ELR (cell line): ENCODE results near the gene NXT1.
"Not testable (repeated sequence)": the region's sequence is repeated elsewhere in the genome, so short reads cannot be mapped to it uniquely, and the experiment has no call there.

Experiments
- DNase-seq: peaks from one replicate; pipeline ENCODE4 v3.0.0-alpha.2; 2015; ENCODE audit warnings: low read depth

The NXT1 gene

DNA sequence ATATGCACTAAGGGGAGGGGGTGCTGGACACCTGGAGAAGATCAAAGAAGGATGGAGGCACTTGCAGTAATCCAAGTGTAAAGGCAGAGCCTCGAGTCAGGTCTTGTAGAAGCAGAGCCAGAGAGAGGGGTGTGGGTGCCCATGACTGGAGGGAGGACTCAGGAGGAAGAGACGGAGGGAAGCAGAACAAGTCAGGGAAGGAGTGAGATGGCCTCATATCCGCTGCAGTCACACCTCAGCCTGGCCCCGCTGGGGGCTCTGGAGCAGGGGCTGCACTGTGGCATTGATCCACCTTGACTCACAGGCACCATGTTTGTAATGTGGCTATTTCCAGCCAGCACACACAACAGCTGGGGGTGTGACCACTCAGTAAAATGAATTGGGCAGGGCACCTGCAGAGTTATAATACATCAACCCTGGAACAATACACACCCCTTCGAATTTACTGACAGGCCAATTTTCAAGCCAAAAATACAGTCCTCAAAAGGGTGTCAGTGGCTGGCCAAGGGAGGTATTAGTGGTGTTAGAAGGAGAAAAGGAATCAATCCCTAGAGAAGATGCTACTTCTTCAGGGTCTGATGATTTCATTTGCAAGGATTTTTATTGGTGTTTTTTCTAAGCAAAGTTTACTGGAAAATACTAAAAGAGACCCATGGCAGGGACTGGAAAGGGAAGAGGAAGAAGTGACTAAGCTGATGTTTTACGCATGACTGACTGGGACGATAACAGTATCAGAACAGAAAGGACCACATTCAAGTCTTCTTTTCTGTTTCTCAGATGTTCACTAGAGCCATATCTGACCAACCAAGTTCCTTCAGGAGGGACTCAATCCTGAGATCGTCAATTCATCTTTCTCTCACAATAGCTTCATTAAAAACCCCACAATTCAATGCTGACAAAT lies 18.9 kb upstream of the NXT1 start:
- DNase-seq = no peak

- DNase-seq = no peak
These were observed 18.1 kb upstream of the NXT1 start for GRCh38 chr20:23332467-23332866.

DNA sequence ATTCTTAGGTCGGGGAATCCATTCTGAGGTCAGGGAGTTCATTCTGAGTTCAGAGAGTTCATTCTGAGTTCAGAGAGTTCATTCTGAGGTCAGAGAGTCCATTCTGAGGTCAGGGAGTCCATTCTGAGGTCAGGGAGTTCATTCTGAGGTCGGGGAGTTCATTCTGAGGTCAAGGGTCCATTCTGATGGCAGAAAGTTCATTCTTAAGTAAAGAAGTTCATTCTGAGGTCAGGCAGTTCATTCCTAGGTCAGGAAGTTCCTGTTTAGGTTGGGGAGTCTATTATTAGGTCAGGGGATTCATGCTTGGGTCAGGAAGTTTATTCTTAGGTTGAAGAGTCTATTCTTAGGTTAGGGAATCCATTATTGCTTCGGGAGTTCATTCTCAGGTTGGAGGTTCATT lies 16.5 kb upstream of the NXT1 start:
- no peak for DNase-seq

- DNase-seq = no peak
These were observed 15.1 kb upstream of the NXT1 start for GRCh38 chr20:23335521-23335920.

GRCh38 chr20:23336476-23336875 lies 14.1 kb upstream of the NXT1 start:
- no peak for DNase-seq

- DNase-seq = no peak
These were observed 13.3 kb upstream of the NXT1 start for GRCh38 chr20:23337312-23337711.

- no peak for DNase-seq
These were observed 10.6 kb upstream of the NXT1 start for GRCh38 chr20:23339986-23340385.

DNA sequence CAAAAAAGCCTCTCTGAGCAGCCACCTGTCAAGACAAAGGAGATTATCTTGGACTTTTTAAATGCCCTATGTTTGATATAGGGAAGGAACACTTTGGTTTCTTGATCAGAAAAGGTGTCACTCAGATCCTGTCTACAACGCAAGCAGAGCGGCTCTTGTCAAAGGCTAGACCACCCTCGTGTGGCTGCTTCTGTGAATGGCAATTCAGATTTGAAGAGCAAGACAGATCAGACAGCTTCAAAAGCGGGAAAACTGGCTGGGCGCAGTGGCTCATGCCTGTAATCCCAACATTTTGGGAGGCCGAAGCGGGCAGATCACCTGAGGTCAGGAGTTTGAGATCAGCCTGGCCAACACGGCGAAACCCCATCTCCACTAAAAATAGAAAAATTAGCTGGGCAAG lies 10.1 kb upstream of the NXT1 start:
- peak; percentile 61 for DNase-seq

DNA sequence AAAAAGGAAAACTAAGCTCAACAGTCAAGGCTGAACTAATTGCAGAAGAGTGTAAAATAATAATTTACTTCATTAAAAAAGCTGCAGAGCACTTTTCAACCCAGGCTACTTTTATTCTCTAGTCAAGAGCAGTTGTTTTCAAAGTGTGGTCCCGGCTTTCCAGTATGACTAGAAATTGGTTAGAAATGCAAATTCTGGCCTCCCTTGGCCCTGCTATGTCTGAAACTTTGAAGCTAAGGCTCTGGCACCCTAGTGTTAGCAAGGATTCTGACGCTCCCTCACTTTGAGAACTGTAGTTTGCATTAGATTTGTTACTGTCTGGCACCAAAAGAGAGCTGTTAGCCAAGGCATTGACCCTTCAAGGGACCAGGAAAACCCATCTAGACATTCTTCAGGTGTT lies 9.5 kb upstream of the NXT1 start:
- no peak for DNase-seq

DNA sequence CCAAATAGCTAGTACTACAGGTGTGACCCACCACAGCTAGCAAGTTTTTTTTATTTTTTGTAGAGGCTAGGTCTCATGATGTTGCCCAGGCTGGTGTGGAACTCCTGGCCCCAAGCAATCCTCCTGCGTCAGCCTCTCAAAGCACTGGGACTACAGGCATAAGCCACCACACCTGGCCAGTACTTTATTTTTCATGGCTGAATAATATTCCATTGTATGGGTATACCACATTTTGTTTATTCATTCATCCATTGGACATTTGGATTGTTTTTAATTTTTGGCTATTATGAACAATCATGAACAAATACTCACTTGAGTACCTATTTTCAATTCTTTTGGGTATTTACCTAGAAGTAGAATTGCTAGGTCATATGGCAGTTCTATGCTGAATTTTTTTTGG lies 7.0 kb upstream of the NXT1 start:
- no peak for DNase-seq

- DNase-seq = no peak
These were observed 6.3 kb upstream of the NXT1 start for GRCh38 chr20:23344336-23344735.

DNA sequence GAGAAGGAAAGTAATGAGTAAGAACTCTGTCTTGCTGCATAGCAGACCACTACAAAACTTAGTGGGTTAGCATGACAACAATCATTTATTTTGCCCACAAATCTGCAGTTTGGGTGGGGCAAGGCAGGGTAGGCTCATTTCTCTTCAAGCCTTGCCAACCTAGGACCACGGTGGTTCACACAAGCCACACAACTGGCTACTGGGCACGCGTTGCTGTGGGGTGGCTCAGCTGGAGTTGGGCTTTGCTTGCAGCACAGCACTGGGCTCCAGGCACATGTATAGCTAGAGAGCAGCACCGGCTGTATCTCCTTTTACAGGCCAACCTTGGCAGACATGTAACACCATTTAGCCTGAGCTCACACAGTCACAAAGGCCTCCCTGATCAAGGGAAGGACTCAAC lies 4.6 kb upstream of the NXT1 start:
- DNase-seq = no peak

DNA sequence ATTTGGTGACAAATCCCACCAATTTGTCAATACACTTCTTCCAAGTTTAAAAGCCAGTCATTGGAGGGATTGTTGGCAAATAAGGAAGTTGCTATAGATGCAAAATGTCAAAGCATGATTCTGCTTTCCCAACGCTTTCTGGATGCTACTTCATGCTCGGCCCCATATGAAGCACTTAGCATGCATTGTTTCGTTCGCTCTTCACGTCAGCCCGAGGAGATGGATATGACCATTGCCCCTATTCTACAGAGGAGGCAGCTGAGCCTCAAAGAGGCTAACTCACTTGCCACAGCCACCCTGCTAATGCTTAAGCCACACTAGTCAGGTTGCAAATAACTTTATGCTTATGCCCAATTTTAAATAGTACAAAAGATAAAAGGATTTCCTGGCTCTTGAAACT lies 2.8 kb upstream of the NXT1 start:
- no peak for DNase-seq

- DNase-seq = not testable (repeated sequence)
These were observed 2.1 kb upstream of the NXT1 start for GRCh38 chr20:23348510-23348909.

DNA sequence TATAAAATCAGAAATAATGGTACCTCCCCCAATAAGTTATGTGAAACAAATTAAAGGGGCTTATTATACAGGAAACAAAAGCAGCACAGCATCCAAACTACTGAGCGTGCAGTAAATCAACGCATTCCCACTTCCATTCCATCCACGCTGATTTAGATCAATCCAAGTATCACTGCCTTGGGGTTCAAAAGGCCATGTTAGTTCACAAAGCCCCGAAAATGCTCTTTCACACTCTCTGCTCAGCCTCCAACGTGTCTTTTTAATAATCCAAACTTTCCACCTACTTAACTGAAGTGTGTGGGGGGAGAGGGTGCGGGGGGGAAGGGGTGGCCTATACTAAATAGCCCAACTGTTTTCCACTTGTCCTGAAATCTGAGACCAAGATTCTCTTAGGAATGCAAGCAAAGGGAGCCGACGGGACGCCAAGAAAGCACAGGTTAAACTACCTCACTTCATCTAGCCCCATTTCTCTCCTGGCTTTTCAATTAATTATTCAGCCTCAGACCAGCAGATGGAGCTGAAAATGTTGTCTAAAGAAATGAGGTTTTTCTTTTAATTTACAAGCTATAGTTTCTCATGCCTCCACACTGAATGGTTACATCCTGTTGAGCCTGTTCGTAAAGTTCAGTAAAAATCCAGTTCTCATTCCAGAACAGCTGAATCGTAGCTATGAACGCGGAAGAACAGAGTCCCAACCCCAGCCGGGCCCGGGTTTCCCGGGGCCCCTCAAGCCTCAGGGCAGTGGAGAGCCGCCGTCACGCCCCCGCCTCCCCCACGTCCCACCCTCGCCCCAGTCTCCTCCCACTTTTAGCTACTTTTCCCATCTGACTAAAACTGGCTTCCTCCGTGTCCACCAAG lies 1.0 kb upstream of the NXT1 start:
- DNase-seq = peak; percentile 80

- peak; percentile 59 for DNase-seq
These were observed 580 bp downstream of the NXT1 start for GRCh38 chr20:23350904-23351838.

DNA sequence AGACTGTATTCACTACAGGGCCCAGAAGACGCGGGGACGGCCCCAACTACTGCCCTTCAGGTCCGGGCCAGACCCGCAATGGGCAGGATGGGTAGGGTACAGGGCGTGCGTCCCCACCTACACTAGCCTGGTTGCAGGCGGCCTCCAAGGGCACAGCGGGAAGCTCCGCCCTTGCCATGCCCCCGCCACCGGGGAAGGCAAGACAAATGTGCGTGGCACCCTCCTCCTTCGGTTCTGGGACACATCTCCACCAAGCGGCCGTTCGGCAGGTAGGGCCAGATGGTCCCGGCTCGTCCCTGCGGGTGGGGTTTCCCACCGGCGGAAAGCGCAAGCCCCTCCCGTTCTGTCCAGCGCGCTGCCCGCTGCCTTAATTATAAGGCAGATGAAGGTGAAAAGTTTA lies 5.6 kb downstream of the NXT1 start:
- no peak for DNase-seq

DNA sequence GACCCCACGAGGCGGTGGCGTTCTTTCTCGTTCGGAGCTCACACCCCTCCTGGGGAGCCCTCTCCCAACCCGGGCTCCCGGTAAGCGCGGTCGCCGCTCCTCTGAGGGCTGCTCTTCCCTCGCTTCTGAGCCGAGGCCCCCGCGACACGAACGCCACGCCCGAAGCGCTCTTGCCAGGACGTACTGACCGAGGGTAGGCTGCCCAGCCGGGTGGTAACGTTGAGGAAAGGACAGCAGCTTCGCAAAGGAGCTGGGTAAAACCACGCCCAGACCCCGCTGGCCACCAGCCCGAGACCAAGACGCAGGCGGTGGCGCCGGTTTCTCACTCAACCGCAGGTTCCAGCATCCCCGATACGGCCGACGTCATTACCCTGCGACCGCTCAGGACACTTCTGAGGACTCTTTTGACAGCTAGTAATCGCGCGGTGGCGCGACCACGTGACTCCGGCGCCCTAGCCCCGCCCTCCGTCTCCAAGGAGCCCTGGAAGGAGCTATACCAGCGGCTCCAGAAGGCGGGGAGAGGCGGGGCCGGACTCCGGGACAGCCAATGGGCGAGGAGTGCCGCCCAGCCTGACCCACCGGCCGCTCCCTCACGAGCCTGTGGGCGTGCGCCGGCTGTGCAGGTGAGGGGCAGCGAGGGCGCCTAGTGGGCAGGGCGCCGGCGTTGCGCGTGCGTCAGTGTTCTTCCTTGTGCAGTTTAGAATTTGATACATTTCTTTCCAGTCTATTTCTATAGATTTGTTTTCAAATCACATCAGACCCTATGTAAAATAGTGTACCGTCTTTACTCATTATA lies 7.4 kb downstream of the NXT1 start:
- peak; percentile 98 for DNase-seq

GRCh38 chr20:23358563-23358906 lies 7.9 kb downstream of the NXT1 start:
- no peak for DNase-seq

- no peak for DNase-seq
These were observed 8.5 kb downstream of the NXT1 start for GRCh38 chr20:23358923-23359593.

- DNase-seq = no peak
These were observed 9.9 kb downstream of the NXT1 start for GRCh38 chr20:23360531-23360930.
